ENCODE measurements around the gene PTGDS.

DNA sequence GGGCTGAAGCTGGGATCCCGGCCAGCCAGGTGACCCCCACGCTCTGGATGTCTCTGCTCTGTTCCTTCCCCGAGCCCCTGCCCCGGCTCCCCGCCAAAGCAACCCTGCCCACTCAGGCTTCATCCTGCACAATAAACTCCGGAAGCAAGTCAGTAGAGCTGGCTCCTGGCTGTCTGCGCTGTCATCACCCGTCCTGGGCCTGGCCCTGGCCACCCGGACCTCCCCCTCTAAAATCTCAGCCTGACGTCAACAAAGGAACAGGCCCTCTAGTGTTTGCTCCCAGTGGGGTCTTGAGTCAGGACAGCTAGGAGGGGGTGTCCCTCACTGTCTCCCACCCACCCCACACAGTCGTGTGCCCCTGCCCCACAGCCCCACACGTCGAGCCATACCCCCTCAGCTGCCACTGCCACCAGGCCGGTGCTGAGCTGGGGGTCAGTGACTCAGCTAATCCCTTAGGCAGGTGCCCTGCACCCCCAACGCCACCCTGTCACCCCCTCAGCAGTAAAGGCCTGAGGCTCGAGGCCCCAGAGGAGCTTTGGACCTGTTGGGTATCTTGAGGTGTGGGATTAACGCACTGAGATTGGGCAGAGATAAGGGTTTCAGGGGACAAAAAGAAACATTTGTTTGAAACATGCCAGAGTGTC, 4.4 kb downstream of the PTGDS start:
- TF ChIP-seq TOX (CRISPR knock-in tag; IDR thresholded peaks at IDR 0.05; ENCODE audit: borderline replicate concordance) = no peak
- TF ChIP-seq GLIS3 (CRISPR knock-in tag; IDR thresholded peaks at IDR 0.05) = no peak
- no peak for TF ChIP-seq ISL1 (CRISPR knock-in tag; IDR thresholded peaks at IDR 0.05)
- TF ChIP-seq OSR1 (CRISPR knock-in tag; IDR thresholded peaks at IDR 0.05) = no peak
- no peak for TF ChIP-seq SNAI2 (CRISPR knock-in tag; IDR thresholded peaks at IDR 0.05)
- TF ChIP-seq ZNF8 (CRISPR knock-in tag; IDR thresholded peaks at IDR 0.05) = no peak
- TF ChIP-seq ZFP30 (CRISPR knock-in tag; IDR thresholded peaks at IDR 0.05) = no peak
- TF ChIP-seq ESRRG (CRISPR knock-in tag; IDR thresholded peaks at IDR 0.05) = no peak
- no peak for TF ChIP-seq ZFP3 (CRISPR knock-in tag; IDR thresholded peaks at IDR 0.05)
- TF ChIP-seq ZNF565 (CRISPR knock-in tag; conservative IDR thresholded peaks at IDR 0.05; ENCODE audit: low read depth) = no peak

Measured in SK-N-SH treated with all-trans-retinoic acid at 6 μM for 48 hours (cell line).